PC-3 (cell line): ENCODE results near the gene CD248.

Experiments
- EZH2 ChIP-seq: fragments of 300-600 bp; sonication (generic); IDR thresholded peaks from one replicate; pipeline ENCODE4 v1.6.1; 2017; ENCODE audit warnings: antibody characterized with exemption, mild to moderate bottlenecking, low read length; ENCODE audit not compliant: unreplicated experiment
- EZH2phosphoT487 ChIP-seq: fragments of 300-600 bp; sonication (generic); IDR thresholded peaks from 2 replicates; pipeline ENCODE4 v1.6.1; 2018; ENCODE audit warnings: mild to moderate bottlenecking, antibody characterized with exemption, low read length, borderline replicate concordance
- TF ChIP-seq, protein P1 (sequence below): fragments of 300-600 bp; sonication (generic); conservative IDR thresholded peaks from 2 replicates; pipeline ENCODE4 v1.5.1; 2017; ENCODE audit warnings: antibody characterized with exemption, low read depth, mild to moderate bottlenecking, low read length

DNA sequence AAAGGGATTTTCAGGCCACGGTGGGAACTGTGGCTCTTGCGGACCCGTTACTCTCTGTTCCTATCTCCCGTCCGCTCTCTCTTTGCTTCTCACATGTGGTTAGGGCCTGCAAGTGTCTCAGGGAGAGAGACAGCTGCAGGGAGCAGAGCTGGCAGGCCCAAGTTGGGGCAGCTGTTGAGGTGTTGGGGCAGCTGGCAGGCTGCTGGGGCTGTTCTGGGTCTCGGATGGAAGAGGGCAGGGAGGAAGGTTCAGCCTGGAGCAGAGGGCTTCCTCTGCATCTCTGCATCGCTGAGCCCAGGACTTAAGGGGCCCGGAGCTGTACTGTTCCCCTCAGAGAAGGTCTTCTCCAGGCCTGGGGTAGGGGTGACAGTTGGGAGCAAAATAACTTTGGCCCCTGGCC is 41.4 kb downstream of the CD248 start:
- TF ChIP-seq, protein P1, sequence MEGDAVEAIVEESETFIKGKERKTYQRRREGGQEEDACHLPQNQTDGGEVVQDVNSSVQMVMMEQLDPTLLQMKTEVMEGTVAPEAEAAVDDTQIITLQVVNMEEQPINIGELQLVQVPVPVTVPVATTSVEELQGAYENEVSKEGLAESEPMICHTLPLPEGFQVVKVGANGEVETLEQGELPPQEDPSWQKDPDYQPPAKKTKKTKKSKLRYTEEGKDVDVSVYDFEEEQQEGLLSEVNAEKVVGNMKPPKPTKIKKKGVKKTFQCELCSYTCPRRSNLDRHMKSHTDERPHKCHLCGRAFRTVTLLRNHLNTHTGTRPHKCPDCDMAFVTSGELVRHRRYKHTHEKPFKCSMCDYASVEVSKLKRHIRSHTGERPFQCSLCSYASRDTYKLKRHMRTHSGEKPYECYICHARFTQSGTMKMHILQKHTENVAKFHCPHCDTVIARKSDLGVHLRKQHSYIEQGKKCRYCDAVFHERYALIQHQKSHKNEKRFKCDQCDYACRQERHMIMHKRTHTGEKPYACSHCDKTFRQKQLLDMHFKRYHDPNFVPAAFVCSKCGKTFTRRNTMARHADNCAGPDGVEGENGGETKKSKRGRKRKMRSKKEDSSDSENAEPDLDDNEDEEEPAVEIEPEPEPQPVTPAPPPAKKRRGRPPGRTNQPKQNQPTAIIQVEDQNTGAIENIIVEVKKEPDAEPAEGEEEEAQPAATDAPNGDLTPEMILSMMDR = no peak
- TF ChIP-seq EZH2phosphoT487 (no peak), EZH2 (no peak)
